Small intestine (tissue), 7 donors: ENCODE results near the gene PGP. TPM values are rescaled to one million over a fixed set of nuclear protein-coding genes. Genes with fewer than 3 reads are reported as not detected.
A peak's percentile ranks its signal among the peaks of the same experiment; 100 is the strongest.

Source experiments
- DNase-seq, 2 donors: peaks; one replicate each; pipeline versions ENCODE4 v3.0.0 to v3.0.0-alpha.2; 2013
- FAIRE-seq: peaks from 2 replicates; lab custom pipeline; 2012; peaks lifted over from hg19 to GRCh38; lab: Jason Lieb, UNC
- H3K27ac ChIP-seq, 3 donors: one replicate each; pipeline ENCODE4 v1.5.1; 2013; ENCODE audit warnings: low read length in 2 of 3, mild to moderate bottlenecking in 2 of 3, control low read depth in 1 of 3, inconsistent platforms in 1 of 3, low read depth in 1 of 3, moderate library complexity in 1 of 3
- H3K27me3 ChIP-seq, 3 donors: one replicate each; pipeline ENCODE4 v1.6.1; 2013; ENCODE audit warnings: low read length in 3 of 3, inconsistent platforms in 1 of 3; ENCODE audit not compliant: control insufficient read depth in 3 of 3, insufficient read depth in 3 of 3
- H3K36me3 ChIP-seq, 3 donors: one replicate each; pipeline ENCODE4 v1.6.1; 2013; ENCODE audit warnings: low read length in 3 of 3, inconsistent platforms in 1 of 3, low read depth in 1 of 3, mild to moderate bottlenecking in 1 of 3, moderate library complexity in 1 of 3; ENCODE audit not compliant: control insufficient read depth in 3 of 3, insufficient read depth in 2 of 3
- H3K4me1 ChIP-seq, 3 donors: one replicate each; pipeline ENCODE4 v1.6.1; 2013; ENCODE audit warnings: low read length in 2 of 3, inconsistent platforms in 1 of 3, low read depth in 1 of 3, mild to moderate bottlenecking in 1 of 3, moderate library complexity in 1 of 3; ENCODE audit not compliant: control insufficient read depth in 3 of 3, insufficient read depth in 2 of 3
- H3K4me3 ChIP-seq, 3 donors: one replicate each; pipeline ENCODE4 v1.5.1; 2013; ENCODE audit warnings: low read length in 3 of 3, control low read depth in 1 of 3, inconsistent platforms in 1 of 3, low read depth in 1 of 3, mild to moderate bottlenecking in 1 of 3, moderate library complexity in 1 of 3
- H3K9me3 ChIP-seq, 2 donors: one replicate each; pipeline ENCODE4 v1.6.1; 2013; ENCODE audit warnings: low read depth in 1 of 2, low read length in 1 of 2; ENCODE audit not compliant: control insufficient read depth in 2 of 2, insufficient read depth in 1 of 2
- WGBS, 3 donors: extraction: QIAGEN DNeasy Blood & Tissue Kit; methylation state at CpG; one replicate each; pipeline ENCODE4 v1.1.7; 2013; 5-methylcytosine and 5-hydroxymethylcytosine counted together
- polyA plus RNA-seq, 4 donors: library from polyadenylated mRNA; stranded (reverse) in 3 of 4; unstranded in 1 of 4; fragments of 200-250 nt in 3 of 4; fragments of 120-200 nt in 1 of 4; gene quantifications; one replicate each; pipeline versions ENCODE4 v1.2.1 to v1.2.3, GENCODE V29; 2013
- donor health status: healthy with polysubstance abuse.
- donor health status: control.
- donor health status: control.
- donor health status: Bipolar disorder and iron deficiency.
- donor health status: healthy.

PGP gene
- polyA plus RNA-seq, 4 donors: 11.1 to 16.2 (median 13.4) TPM

DNA sequence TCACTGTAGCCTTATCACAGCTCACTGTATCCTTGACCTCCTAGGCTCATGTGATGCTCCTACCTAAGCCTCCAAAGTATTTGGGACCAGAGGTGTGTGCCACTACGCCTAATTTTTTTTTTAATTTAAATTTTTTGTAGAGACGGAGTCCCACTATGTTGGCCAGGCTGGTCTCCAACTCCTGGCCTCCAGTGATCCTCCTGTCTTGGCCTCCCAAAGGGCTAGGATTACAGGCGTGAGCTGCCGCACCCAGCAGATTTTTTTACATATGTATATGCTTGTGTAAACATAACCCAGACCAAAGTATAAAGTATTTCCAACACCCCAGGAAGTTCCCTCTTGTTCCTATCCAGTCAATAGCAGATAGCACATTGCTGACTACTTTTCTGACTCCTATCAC, 1.7 kb upstream of the PGP start:
- 77 to 86% (median 80%) methylated on average over 4 of the region's 4 CpGs for WGBS, 3 donors
- Histone ChIP-seq H3K27me3 (no peaks in the 10 kb centered on the region), H3K36me3 (peaks cover 0 to 17% (median 0%) of the 10 kb centered on the region in 3 donors)

DNA sequence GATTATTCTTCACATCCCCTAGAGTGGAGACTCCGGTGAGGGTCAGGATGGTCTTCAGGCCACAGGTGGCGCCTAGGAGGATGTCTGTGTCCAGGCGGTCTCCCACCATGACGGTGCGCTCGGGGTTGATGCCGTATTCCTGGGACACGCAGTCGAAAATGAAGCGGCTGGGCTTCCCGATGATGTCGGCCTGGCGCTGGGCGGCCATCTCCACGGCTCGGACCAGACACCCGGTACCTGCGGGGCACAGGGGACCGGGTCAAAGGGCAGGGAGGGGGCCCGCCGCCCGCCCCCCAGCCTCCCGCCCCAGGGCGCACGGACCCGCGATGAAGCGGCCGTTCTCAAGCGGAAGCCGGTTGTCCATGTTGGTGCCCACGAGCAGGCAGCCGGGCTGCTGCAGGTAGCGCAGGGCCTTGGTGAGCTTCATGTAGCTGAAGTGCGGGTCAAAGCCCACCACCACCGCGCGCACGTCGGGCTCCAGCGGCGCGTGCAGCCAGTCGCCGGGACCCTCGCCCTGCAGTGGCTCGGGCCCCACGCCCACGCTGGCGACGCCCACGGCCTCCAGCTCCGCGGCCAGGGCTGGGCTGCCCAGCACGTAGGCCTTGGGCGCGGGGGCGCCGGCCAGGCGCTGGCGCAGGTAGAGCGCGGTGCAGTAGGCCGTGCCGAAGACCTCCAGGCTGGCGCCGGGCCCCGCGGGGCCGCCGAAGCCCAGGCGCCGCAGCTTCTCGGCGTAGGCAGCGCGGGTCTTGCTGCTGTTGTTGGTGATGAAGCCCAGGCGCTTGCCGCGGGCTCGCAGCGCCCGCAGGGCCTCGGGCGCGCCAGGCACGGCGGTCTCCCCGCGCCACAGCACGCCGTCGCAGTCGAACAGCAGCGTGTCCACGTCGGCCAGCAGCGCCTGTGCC, 572 bp downstream of the PGP start:
- H3K9me3 ChIP-seq: no peaks in the 10 kb centered on the region
- H3K4me3 ChIP-seq: peak overlapping the region; percentile 50 to 86 (median 60)
- H3K4me1 ChIP-seq: peaks cover 2 to 19% (median 6%) of the 10 kb centered on the region in 3 donors
- H3K27ac ChIP-seq: peak overlapping the region in 2 of 3 donors; percentile 81 to 91
- no peaks in the 10 kb centered on the region for H3K27me3 ChIP-seq
- WGBS, 3 donors: 1% methylated on average over 49 to 98 of the region's 98 CpGs
- peaks cover 0 to 37% (median 0%) of the 10 kb centered on the region in 3 donors for H3K36me3 ChIP-seq
- FAIRE-seq (no peak), DNase-seq (peak in 1 of 2 donors; percentile 36)

More for the DNA sequence above, 1.7 kb upstream of the PGP start:
- FAIRE-seq: no peak
- H3K4me3 ChIP-seq: no peak overlapping the region
- DNase-seq: peak; percentile 21 to 40
- H3K4me1 ChIP-seq: peaks cover 2 to 19% (median 6%) of the 10 kb centered on the region in 3 donors
- no peaks in the 10 kb centered on the region for H3K9me3 ChIP-seq
- no peak overlapping the region for H3K27ac ChIP-seq

DNA sequence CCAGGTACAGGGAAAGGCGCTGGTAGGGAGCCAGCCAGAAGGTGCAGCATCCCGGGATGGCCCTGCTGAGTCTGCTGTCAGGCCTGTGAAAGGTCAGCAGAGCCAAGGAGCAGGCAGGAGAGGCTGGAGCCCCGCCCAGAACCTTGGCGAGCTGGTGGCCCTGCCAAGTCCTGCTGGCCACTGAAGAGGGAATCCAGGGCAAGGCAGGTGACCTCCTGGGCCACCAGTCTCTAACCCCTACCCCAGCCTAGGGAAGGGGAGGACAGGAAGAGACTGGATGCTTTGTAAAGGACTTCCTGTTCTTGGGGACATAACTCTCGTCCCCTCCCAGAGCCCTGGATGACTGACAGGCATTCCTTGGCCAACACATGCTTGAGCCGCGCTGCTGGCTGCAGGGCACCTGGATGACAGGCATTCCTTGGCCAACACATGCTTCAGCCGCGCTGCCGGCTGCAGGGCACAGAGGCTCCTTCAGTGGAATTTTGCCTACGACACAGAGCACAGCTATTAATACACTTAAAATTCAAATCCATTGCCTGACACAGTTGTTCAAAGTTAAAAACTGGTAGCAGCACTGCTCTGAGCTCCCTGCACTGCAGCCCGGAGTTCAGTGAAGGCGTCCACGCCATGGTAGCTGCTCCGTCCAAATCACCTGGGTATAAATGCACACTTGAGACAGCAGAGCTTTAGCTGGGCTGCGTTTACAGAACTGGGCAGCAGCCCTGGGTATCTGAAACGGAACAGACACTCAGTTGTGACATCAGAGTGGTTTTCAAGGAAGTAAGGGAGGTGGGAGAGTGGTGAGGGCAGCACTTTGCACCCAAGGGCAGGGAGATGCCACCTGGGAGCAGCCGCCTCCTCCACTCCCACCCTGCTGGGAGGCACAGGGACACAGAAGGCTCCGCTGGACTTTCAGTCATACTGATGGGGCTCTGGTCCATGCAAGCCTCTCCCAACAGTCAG, 2.0 kb downstream of the PGP start:
- Histone ChIP-seq H3K27me3 (no peaks in the 10 kb centered on the region), H3K36me3 (peaks cover 0 to 51% (median 0%) of the 10 kb centered on the region in 3 donors), H3K9me3 (no peaks in the 10 kb centered on the region), H3K4me1 (peaks cover 2 to 19% (median 6%) of the 10 kb centered on the region in 3 donors), H3K4me3 (peak overlapping the region in 2 of 3 donors; percentile 60 to 86), H3K27ac (peak overlapping the region in 1 of 3 donors; percentile 14)
- peak; percentile 66 to 78 for DNase-seq
- WGBS, 3 donors: 26 to 64% (median 37%) methylated on average over 19 of the region's 19 CpGs
- FAIRE-seq: no peak

DNA sequence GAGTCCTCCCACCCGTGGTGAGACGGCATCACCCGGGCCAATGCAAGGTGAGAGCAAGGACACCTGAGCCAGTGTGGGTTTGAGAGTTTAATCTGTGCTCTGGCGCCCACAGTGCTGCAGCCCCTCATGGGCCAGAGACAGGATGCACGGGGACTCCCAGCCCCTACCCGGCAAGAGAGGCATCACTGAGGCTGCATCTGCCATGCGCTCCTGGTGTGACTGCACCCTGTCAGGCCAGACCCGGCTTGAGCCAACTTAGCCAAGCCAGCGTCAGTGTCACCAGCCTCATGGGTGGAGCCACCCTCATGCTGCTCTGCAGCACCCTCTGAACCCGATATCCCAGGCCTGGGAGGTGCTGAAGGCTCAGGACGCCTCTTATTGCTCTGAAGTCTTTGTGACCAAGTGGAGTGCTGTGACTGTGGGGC, 2.7 kb downstream of the PGP start:
- Histone ChIP-seq H3K36me3 (peaks cover 0 to 58% (median 0%) of the 10 kb centered on the region in 3 donors), H3K9me3 (no peaks in the 10 kb centered on the region), H3K4me1 (peaks cover 2 to 19% (median 6%) of the 10 kb centered on the region in 3 donors), H3K4me3 (no peak overlapping the region), H3K27me3 (no peaks in the 10 kb centered on the region), H3K27ac (peak overlapping the region in 1 of 3 donors; percentile 5)
- FAIRE-seq (no peak), DNase-seq (no peak)
- WGBS, 3 donors: 67 to 85% (median 71%) methylated on average over 11 of the region's 11 CpGs

DNA sequence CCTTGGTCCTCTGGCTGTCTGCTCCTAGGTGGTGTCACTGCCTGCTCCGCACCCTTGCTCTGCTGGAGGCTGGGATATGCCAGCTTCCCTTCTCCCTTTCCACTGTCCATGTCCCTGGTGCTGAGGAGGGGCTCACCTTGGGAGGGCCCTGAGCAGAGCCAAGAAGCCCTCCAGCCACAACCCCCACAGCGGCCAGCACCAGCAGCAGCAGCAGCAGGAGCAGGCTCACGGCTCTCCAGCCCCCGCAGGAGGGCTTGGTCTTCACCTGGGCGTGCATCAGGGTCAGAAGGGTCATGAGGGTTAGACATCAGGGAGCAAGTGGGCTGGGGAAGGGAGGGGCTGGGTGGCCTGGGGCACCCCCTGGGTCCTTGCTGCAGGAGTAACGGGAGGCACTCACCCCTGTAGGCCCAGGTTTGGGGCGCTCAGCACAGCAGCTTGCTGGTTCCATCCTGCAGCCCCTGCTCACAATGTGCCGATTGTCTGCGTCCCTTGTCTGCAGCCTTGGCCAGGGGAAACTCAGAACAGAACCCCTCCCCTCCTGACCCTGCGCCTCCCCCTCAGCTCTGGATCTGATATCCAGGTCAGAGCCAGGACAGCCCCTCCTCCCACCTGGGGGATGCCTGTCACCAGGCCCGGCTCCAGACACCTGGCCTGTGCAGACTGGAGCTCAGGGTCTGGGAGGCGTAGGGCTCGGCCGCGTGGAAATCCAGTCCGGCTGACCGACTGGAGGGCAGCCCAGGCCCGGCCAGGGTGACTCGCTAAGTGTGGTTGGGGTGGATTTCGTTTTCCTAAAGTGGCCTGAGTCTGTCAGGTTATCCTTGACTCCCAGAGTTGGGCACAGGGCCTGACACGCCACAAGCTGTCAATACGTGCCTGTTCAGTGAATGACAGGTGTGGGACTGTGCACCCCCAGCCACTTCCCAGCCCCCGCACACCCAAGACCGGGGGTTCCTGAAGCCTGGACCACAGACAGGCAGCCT, 4.0 kb downstream of the PGP start, which contains the start of gene BRICD5:
BRICD5 (minus strand) TSS at position 478 of the 980 bp plus-strand sequence; CDS start at position 448, 30 bp downstream.
- H3K27ac ChIP-seq: no peak within 1 kb of the TSS
- H3K4me3 ChIP-seq: no peak within 1 kb of the TSS
- whole genome bisulfite sequencing, 3 donors: 76 to 82% (median 76%) methylated on average over 24 of the region's 24 CpGs
- H3K27me3 ChIP-seq: no peaks in the 10 kb centered on the region
- peaks cover 0 to 64% (median 2%) of the 10 kb centered on the region in 3 donors for H3K36me3 ChIP-seq
- DNase-seq (no peak), FAIRE-seq (no peak)
- H3K9me3 ChIP-seq: no peaks in the 10 kb centered on the region
- H3K4me1 ChIP-seq: peaks cover 2 to 24% (median 6%) of the 10 kb centered on the region in 3 donors

DNA sequence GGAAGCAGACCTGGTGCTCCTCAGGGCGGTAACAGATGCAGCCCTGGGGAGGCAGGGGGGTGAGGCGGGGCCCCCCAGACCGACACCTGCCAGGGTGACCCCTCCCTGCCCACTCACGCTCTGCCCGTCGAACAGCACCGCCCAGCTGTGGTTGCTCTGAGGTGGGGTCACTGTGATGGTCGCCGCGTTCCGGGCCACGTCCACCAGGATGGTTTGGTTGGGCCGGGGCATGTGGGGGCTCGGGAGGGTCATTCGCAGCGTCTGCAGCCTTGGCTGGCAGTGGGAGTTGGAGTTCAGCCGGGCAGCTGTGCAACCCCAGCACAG, 4.7 kb downstream of the PGP start:
- peaks cover 0 to 64% (median 2%) of the 10 kb centered on the region in 3 donors for H3K36me3 ChIP-seq
- H3K9me3 ChIP-seq: no peaks in the 10 kb centered on the region
- H3K4me1 ChIP-seq: peaks cover 2 to 24% (median 6%) of the 10 kb centered on the region in 3 donors
- no peaks in the 10 kb centered on the region for H3K27me3 ChIP-seq
- WGBS, 3 donors: 89 to 92% (median 91%) methylated on average over 12 to 17 of the region's 17 CpGs
- no peak overlapping the region for H3K4me3 ChIP-seq
- no peak overlapping the region for H3K27ac ChIP-seq
- no peak for DNase-seq
- no peak for FAIRE-seq

DNA sequence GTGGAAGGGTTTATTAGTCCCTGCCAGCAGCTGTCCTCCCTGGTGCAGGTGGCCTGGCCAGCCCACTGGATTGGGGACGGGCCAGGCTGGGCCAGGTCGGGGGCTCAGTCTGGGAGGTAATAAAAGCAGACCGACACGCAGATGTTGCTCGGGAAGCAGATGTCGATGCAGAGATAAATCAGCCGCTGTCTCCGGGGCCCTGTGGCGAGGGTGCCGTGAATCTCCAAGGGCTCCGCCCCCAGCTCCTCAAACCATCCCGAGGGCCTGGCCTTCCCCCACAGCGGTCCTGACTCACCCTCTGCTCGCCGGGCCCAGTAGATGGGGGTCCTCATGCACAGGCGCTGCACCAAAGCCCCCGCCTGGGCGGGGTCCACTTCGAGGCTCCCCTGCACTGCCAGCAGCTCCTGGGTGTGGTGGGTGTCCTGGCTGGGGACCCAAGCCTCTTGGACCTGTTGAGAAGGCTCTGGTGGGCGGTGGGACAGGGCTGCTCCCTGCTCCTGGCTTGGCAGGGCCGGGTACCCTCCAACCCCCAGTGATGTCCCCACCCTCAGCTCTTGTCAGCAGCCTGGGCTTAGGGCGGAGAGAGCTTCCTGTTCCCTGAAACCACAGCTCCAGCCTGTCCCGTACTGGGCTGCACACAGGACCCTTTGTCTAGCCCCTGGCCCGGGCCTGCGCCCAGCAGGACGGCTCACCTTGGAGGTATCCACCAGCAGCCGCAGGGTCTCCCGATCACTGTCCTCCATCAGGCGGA, 5.2 kb downstream of the PGP start:
- Histone ChIP-seq H3K27me3 (no peaks in the 10 kb centered on the region), H3K9me3 (no peaks in the 10 kb centered on the region), H3K27ac (no peak overlapping the region), H3K4me1 (peaks cover 4 to 27% (median 6%) of the 10 kb centered on the region in 3 donors), H3K36me3 (peaks cover 0 to 64% (median 2%) of the 10 kb centered on the region in 3 donors), H3K4me3 (no peak overlapping the region)
- FAIRE-seq (no peak), DNase-seq (no peak)
- WGBS, 3 donors: 87 to 94% (median 90%) methylated on average over 29 of the region's 29 CpGs
